Mesenchymal stem cell (in vitro differentiated cells and primary cell): Measurements from ENCODE around the gene SUPT5H.

ENCODE experiments used
- DNase-seq: peaks from one replicate; pipeline ENCODE4 v3.0.0-alpha.2; 2013
- H2AFZ ChIP-seq: one replicate; pipeline ENCODE4 v1.6.1; 2013; ENCODE audit warnings: low read depth, mild to moderate bottlenecking, control low read depth, inconsistent platforms, low read length, moderate library complexity
- H2AK5ac ChIP-seq: 2 replicates; pipeline ENCODE4 v1.6.1; 2013; ENCODE audit warnings: low read length, moderate library complexity, mild to moderate bottlenecking, inconsistent platforms; ENCODE audit not compliant: severe bottlenecking
- H2BK120ac ChIP-seq: one replicate; pipeline ENCODE4 v1.6.1; 2013; ENCODE audit warnings: low read depth, mild to moderate bottlenecking, inconsistent platforms, low read length, moderate library complexity
- H2BK12ac ChIP-seq, 2 experiments: one replicate each; pipeline ENCODE4 v1.6.1; 2013; ENCODE audit warnings: inconsistent platforms in 2 of 2, low read length in 2 of 2, mild to moderate bottlenecking in 2 of 2, moderate library complexity in 2 of 2, control low read depth in 1 of 2
- H2BK15ac ChIP-seq: one replicate; pipeline ENCODE4 v1.6.1; 2013; ENCODE audit warnings: mild to moderate bottlenecking, low read depth, inconsistent platforms; ENCODE audit not compliant: poor library complexity, severe bottlenecking
- H2BK5ac ChIP-seq: 2 replicates; pipeline ENCODE4 v1.6.1; 2013; ENCODE audit warnings: low read depth, mild to moderate bottlenecking, low read length, control low read depth, inconsistent platforms; ENCODE audit not compliant: poor library complexity, severe bottlenecking
- H3K14ac ChIP-seq, 2 experiments: one replicate each; pipeline ENCODE4 v1.6.1; 2013; ENCODE audit warnings: inconsistent platforms in 2 of 2, low read length in 2 of 2, control low read depth in 1 of 2, mild to moderate bottlenecking in 1 of 2, moderate library complexity in 1 of 2
- H3K18ac ChIP-seq, 2 experiments: one replicate each; pipeline ENCODE4 v1.6.1; 2013; ENCODE audit warnings: inconsistent platforms in 2 of 2, low read length in 2 of 2, control low read depth in 1 of 2, low read depth in 1 of 2, mild to moderate bottlenecking in 1 of 2
- H3K23ac ChIP-seq, 2 experiments: one replicate each; pipeline ENCODE4 v1.6.1; 2013; ENCODE audit warnings: inconsistent platforms in 2 of 2, low read length in 2 of 2, mild to moderate bottlenecking in 2 of 2, moderate library complexity in 2 of 2, control low read depth in 1 of 2
- H3K27ac ChIP-seq: 2 replicates; pipeline ENCODE4 v1.5.1; 2013; ENCODE audit warnings: mild to moderate bottlenecking, moderate library complexity, low read length, control low read depth, inconsistent platforms; ENCODE audit not compliant: poor library complexity, severe bottlenecking
- H3K27me3 ChIP-seq, 2 experiments: 2 replicates each; pipeline versions ENCODE4 v1.6.1 to v1.7.0; 2013; ENCODE audit warnings: low read length in 2 of 2, mild to moderate bottlenecking in 2 of 2, moderate library complexity in 2 of 2, control low read depth in 1 of 2, inconsistent platforms in 1 of 2; ENCODE audit not compliant: control insufficient read depth in 1 of 2, insufficient read depth in 1 of 2
- H3K36me3 ChIP-seq, 2 experiments: 2 replicates each; pipeline versions ENCODE4 v1.6.1 to v1.7.0; 2013; ENCODE audit warnings: low read length in 2 of 2, control low read depth in 1 of 2, inconsistent platforms in 1 of 2, low read depth in 1 of 2, mild to moderate bottlenecking in 1 of 2; ENCODE audit not compliant: insufficient read depth in 2 of 2, control insufficient read depth in 1 of 2
- H3K4ac ChIP-seq, 2 experiments: one replicate each; pipeline ENCODE4 v1.6.1; 2013; ENCODE audit warnings: inconsistent platforms in 2 of 2, low read length in 2 of 2, mild to moderate bottlenecking in 2 of 2, moderate library complexity in 2 of 2, control low read depth in 1 of 2, low read depth in 1 of 2
- H3K4me1 ChIP-seq: 2 replicates; pipeline ENCODE4 v1.6.1; 2013; ENCODE audit warnings: low read depth, low read length, control low read depth; ENCODE audit not compliant: control insufficient read depth, insufficient read depth
- H3K4me2 ChIP-seq: 2 replicates; pipeline ENCODE4 v1.6.1; 2013; ENCODE audit warnings: low read length, mild to moderate bottlenecking, inconsistent platforms; ENCODE audit not compliant: poor library complexity, severe bottlenecking
- H3K4me3 ChIP-seq, 2 experiments: 2 replicates each; pipeline versions ENCODE4 v1.5.1 to v1.7.0; 2013; ENCODE audit warnings: low read length in 2 of 2, mild to moderate bottlenecking in 2 of 2, control low read depth in 1 of 2, low read depth in 1 of 2; ENCODE audit not compliant: insufficient read depth in 1 of 2
- H3K79me1 ChIP-seq: replicated peaks from 2 replicates; pipeline ENCODE4 v1.6.1; 2013; ENCODE audit warnings: mild to moderate bottlenecking, control low read depth, low read length, inconsistent platforms; ENCODE audit not compliant: poor library complexity, severe bottlenecking
- H3K9ac ChIP-seq: 2 replicates; pipeline ENCODE4 v1.7.0; 2013; ENCODE audit warnings: mild to moderate bottlenecking, low read length, moderate library complexity
- H3K9me3 ChIP-seq: 2 replicates; pipeline ENCODE4 v1.7.0; 2013; ENCODE audit warnings: mild to moderate bottlenecking, low read length; ENCODE audit not compliant: control insufficient read depth
- H4K8ac ChIP-seq: one replicate; pipeline ENCODE4 v1.6.1; 2013; ENCODE audit warnings: inconsistent platforms, mild to moderate bottlenecking, low read length, moderate library complexity
- H4K91ac ChIP-seq: one replicate; pipeline ENCODE4 v1.6.1; 2013; ENCODE audit warnings: mild to moderate bottlenecking, low read length, inconsistent platforms
- whole genome bisulfite sequencing: methylation state at CpG from one replicate; pipeline ENCODE4 v1.1.7; 2013; ENCODE audit warnings: mixed read lengths; 5-methylcytosine and 5-hydroxymethylcytosine counted together

The SUPT5H gene

DNA sequence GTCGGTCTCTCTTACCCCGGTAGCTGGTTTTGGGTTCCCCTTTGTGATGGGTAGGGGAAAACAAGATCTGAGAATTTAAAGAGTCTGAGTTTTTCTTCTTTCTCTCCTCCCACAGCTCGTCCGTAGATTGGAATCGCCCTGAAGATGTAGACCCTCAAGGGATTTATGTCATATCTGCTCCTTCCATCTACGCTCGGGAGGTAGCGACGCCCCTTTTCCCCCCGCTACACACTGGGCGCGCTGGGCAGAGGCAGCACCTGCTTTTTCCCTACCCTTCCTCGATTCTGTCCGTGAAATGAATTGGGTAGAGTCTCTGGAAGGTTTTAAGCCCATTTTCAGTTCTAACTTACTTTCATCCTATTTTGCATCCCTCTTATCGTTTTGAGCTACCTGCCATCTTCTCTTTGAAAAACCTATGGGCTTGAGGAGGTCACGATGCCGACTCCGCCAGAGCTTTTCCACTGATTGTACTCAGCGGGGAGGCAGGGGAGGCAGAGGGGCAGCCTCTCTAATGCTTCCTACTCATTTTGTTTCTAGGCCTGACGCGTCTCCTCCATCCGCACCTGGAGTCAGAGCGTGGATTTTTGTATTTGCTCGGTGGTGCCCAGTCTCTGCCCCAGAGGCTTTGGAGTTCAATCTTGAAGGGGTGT lies 62.5 kb downstream of the SUPT5H start:
- Histone ChIP-seq H3K27ac (no peak overlapping the region), H4K8ac (no peak overlapping the region), H2BK15ac (no peak overlapping the region), H3K36me3 (no peaks in the 10 kb centered on the region), H3K18ac (no peak overlapping the region), H3K14ac (no peak overlapping the region), H3K4ac (no peak overlapping the region), H3K4me3 (peak overlapping the region; percentile 68 to 79), H4K91ac (no peak overlapping the region), H3K4me2 (peak overlapping the region; percentile 87), H3K23ac (peak overlapping the region in 1 of 2 experiments; percentile 5), H2BK120ac (no peak overlapping the region), H3K79me1 (no peaks in the 10 kb centered on the region), H3K9me3 (no peaks in the 10 kb centered on the region), H3K4me1 (peaks cover 13% of the 10 kb centered on the region), H2AK5ac (no peak overlapping the region), H3K9ac (peak overlapping the region; percentile 45), H2AFZ (no peak overlapping the region), H3K27me3 (peaks cover 49 to 71% of the 10 kb centered on the region in 2 experiments), H2BK5ac (no peak overlapping the region), H2BK12ac (no peak overlapping the region)
- no peak for DNase-seq
- WGBS, result 57% methylated on average over 20 of the region's 24 CpGs

DNA sequence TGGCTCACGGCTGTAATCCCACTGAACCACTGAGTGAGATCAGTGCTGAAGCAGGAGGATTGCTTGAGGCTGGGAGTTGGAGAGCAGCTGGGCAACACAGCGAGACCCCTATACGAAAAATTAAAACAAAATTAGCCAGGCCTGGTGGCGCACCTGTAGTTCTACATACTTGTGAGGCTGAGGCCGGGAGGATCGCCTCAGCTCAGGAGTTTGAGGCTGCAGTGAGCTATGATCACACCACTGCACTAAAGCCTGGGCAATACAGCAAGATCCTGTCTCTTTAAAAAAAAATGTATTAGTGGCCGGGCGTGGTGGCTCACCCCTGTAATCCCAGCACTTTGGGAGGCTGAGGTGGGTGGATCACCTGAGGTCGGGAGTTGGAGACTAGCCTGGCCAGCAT lies 63.2 kb downstream of the SUPT5H start:
- no peak overlapping the region for H4K8ac ChIP-seq
- no peak overlapping the region for H3K4me3 ChIP-seq
- no peak overlapping the region for H2BK15ac ChIP-seq
- H2AK5ac ChIP-seq, result no peak overlapping the region
- no peak overlapping the region for H3K14ac ChIP-seq
- no peak overlapping the region for H3K4ac ChIP-seq
- H3K27me3 ChIP-seq, result peaks cover 50 to 71% of the 10 kb centered on the region in 2 experiments
- no peaks in the 10 kb centered on the region for H3K9me3 ChIP-seq
- H3K4me2 ChIP-seq, result no peak overlapping the region
- H2BK120ac ChIP-seq, result no peak overlapping the region
- H4K91ac ChIP-seq, result no peak overlapping the region
- 93% methylated on average over 9 of the region's 9 CpGs for WGBS
- peaks cover 10% of the 10 kb centered on the region for H3K4me1 ChIP-seq
- H3K27ac ChIP-seq, result no peak overlapping the region
- no peak overlapping the region for H3K9ac ChIP-seq
- DNase-seq, result no peak
- H2AFZ ChIP-seq, result no peak overlapping the region
- no peak overlapping the region for H3K18ac ChIP-seq
- H3K36me3 ChIP-seq, result no peaks in the 10 kb centered on the region
- no peaks in the 10 kb centered on the region for H3K79me1 ChIP-seq
- H3K23ac ChIP-seq, result no peak overlapping the region
- no peak overlapping the region for H2BK5ac ChIP-seq
- no peak overlapping the region for H2BK12ac ChIP-seq

DNA sequence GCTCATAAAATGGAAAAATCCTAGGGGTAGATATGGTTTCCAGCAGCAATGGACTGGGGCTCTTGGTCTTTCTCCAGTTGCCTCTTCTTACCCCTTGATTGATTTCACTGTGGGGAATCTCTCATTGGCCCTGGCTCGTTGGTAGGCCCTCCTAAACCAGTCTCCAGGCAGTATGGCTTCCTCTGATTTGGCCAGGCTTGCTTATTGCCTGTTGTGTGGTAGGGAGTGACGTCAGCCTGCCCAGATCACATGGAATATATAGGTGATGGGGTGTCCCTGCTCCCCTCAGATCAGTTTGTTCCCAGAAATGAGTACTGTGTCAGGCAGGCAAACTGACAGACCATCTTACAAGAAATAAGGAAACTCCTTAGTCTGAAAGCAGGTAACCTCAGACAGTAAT lies 63.9 kb downstream of the SUPT5H start:
- no peak overlapping the region for H3K23ac ChIP-seq
- H4K8ac ChIP-seq, result no peak overlapping the region
- no peak overlapping the region for H3K4me2 ChIP-seq
- H3K14ac ChIP-seq, result no peak overlapping the region
- H3K4me3 ChIP-seq, result no peak overlapping the region
- no peaks in the 10 kb centered on the region for H3K36me3 ChIP-seq
- H3K9ac ChIP-seq, result no peak overlapping the region
- no peak overlapping the region for H2BK5ac ChIP-seq
- H3K9me3 ChIP-seq, result no peaks in the 10 kb centered on the region
- no peak overlapping the region for H2BK120ac ChIP-seq
- H3K27ac ChIP-seq, result no peak overlapping the region
- H2AK5ac ChIP-seq, result no peak overlapping the region
- DNase-seq, result no peak
- peaks cover 51 to 71% of the 10 kb centered on the region in 2 experiments for H3K27me3 ChIP-seq
- H3K79me1 ChIP-seq, result no peaks in the 10 kb centered on the region
- peaks cover 10% of the 10 kb centered on the region for H3K4me1 ChIP-seq
- H2BK12ac ChIP-seq, result no peak overlapping the region
- no peak overlapping the region for H3K18ac ChIP-seq
- no peak overlapping the region for H4K91ac ChIP-seq
- WGBS, result 67% methylated on average over 1 of the region's 2 CpGs
- no peak overlapping the region for H2BK15ac ChIP-seq
- H3K4ac ChIP-seq, result no peak overlapping the region
- no peak overlapping the region for H2AFZ ChIP-seq

DNA sequence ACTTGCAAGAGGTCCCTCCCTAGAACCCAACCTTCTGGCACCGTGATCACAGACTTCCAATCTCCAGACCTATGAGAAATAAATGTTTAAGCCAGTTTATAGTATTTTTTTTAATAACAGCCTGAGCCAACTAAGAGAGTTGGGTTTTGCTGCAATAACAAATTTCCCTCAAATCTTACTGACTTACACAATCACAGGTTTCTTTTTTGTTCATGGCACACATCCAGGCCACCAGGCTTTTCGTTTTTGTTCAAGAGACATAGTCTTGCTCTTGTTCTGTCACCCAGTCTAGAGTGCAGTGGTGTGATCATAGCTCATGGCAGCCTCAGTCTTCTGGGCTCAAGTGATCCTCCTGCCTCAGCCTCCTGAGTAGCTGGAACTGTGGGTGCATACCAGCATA lies 67.6 kb downstream of the SUPT5H start:
- DNase-seq, result no peak
- H3K79me1 ChIP-seq, result no peaks in the 10 kb centered on the region
- H2BK5ac ChIP-seq, result no peak overlapping the region
- H2AK5ac ChIP-seq, result no peak overlapping the region
- no peak overlapping the region for H3K4me3 ChIP-seq
- no peak overlapping the region for H3K4ac ChIP-seq
- H4K8ac ChIP-seq, result no peak overlapping the region
- no peak overlapping the region for H3K14ac ChIP-seq
- no peak overlapping the region for H4K91ac ChIP-seq
- H3K23ac ChIP-seq, result no peak overlapping the region
- H3K27me3 ChIP-seq, result peaks cover 61 to 70% of the 10 kb centered on the region in 2 experiments
- H3K27ac ChIP-seq, result no peak overlapping the region
- H3K4me2 ChIP-seq, result no peak overlapping the region
- H3K9me3 ChIP-seq, result no peaks in the 10 kb centered on the region
- no peak overlapping the region for H2BK120ac ChIP-seq
- H2BK12ac ChIP-seq, result no peak overlapping the region
- 33% methylated on average over 1 of the region's 2 CpGs for WGBS
- H2AFZ ChIP-seq, result no peak overlapping the region
- H2BK15ac ChIP-seq, result no peak overlapping the region
- no peak overlapping the region for H3K9ac ChIP-seq
- no peak overlapping the region for H3K18ac ChIP-seq
- H3K36me3 ChIP-seq, result no peaks in the 10 kb centered on the region
- H3K4me1 ChIP-seq, result peaks cover 13% of the 10 kb centered on the region
